IPS DF 4.7 (cell line): ENCODE results near the gene ZNF598.
"Not testable (repeated sequence)": the region's sequence is repeated elsewhere in the genome, so short reads cannot be mapped to it uniquely, and the experiment has no call there.

Experiments
- DNase-seq: peaks from one replicate; pipeline ENCODE4 v3.0.0-alpha.2; 2013; ENCODE audit warnings: low spot score; ENCODE audit errors: extremely low read depth

The ZNF598 gene

DNA sequence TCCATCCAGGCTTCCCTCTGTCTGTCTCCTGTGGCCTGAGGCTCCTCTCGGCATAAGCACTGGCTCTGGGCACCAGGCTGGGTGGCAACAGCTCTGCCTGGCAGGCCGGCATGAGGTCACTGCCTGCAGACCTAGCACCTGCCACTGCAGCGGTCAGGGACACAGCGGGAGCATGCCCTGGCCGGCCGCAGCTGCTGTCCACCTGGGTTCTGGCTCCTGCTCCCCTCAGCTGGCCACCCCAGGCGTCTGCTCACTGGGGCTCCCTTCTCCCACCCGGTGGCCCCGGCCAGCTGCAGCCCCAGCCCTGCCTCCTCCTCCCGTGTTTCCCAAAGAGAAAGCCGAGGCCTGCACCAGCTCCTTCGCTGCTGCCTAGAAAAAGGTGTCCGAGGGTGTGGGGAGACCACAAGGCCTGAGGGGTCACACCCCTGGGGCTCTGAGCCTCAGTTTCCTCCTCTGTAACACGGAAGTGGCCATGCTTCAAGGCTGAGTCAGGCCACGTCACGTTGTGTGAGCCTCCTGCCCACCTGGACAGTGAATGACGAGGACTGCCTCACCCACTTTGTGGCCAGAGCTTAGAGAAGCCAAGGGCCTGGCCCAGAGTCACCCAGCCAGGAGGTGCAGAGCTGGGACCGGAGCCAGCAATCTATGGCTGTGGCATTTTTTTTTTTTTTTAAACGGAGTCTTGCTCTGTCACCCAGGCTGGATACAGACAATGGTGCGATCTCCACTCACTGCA, 31.3 kb upstream of the ZNF598 start:
- no peak for DNase-seq

DNA sequence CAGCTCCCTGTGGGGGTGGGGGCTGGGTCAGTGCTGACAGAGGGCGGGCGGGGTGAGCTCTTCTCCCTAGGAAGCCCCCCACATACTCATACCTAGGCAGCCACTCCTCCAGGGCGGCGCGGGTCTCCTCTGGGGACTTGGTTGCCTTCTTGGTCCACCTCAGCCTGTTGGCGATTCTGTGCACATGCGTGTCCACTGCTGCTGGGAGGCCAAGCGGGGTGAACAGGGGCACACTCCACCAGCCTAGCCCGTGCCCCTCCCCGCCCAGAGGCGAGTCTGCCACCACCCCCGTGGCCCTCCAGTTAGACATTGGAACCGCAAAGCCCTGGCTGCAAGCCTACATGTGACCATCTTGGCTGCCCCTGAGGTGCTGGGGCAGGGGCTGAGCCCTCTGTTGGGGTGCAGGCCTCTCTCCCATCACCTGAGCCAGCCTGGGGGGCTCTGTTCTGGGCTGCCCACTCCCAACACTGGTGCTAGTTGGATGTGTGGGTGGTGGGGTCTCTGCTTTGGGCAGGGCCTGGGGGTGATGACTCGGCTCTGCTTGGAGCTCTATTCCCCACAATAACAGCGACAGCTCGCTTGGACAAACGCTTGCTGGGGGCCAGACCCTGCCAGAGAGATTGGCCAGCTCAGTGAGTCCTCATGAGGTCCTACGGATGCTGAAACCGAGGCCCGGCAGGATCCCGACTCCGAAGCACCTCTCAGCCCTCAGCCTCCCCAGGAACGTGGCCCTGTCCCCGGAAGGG, 30.6 kb upstream of the ZNF598 start:
- no peak for DNase-seq

DNA sequence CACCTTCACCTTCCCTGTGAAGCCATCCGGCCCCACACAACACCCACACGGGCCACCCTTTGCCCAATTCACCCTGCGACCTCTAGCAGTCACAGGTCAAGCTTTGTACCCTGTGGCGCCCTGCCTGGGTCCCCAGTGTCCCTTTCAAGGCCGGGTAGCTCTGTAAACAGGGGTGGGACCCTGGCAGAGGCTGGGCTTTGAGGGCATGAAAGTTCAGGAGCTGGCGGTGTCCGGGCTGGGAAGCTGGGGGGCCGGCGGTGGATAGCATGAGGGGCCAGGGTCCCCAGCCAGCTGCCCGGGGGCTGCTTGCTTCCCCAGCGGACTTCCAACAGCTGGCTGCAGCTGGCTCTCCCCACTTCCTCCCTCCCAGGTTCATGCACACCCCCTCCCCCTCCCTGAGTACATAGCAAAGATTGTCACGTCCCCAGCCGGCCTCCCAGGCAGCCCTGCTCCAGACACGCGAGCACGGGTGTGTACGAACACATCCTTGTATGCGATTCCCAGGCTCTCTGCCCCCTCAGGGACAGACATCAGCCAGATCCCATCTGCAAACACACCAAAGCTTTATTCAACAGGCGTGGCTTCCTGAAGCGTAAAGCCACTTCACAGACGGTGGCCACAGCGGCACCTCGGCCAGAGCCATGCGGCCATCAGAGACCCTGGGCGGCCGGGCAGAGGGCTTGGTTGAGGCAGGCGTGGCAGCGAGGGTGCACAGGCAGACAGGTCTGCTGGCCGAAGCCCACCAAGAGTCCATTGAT, 29.8 kb upstream of the ZNF598 start:
- DNase-seq: no peak

DNA sequence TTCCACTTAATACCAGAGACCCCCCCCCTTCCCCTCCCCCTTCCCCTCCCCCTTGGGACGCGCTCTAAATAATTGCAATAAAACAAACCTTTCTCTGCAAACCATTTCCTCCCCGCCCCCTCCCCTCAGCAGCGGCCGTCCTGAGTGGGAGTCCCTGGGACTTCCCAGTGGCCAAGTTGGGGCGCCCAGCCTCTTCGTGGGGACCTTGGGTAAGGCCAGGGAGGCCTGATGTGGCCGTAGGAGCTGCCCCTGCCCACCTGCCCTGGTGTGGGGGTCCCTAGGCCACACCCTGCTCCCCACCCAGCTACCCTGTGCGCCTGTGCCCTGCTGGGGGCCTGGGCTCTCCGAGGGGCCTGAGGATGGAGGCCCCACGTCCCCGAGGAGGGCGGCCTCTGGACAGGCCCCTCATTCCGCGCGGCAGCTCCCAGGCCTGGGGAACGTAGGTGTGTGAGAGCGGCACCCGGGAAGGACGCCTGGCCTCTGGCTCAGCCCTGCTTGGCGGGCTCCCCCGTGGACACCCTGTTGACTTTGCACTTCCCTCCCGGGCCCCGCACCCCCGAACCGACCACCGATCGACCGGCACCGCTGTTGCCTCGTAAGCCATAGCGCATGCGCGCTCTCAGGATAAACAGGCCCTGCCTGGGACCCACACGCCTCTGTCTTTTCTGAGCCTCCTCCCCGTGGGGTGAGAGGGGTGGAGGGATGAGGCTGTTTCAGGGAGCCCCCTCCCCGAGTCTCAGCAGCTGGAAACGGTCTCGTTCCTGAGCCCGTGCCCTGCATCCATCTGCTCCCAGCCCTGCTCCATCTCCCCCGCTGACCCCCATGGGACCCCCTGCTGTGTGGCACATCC, 29.0 kb upstream of the ZNF598 start:
- no peak for DNase-seq

DNA sequence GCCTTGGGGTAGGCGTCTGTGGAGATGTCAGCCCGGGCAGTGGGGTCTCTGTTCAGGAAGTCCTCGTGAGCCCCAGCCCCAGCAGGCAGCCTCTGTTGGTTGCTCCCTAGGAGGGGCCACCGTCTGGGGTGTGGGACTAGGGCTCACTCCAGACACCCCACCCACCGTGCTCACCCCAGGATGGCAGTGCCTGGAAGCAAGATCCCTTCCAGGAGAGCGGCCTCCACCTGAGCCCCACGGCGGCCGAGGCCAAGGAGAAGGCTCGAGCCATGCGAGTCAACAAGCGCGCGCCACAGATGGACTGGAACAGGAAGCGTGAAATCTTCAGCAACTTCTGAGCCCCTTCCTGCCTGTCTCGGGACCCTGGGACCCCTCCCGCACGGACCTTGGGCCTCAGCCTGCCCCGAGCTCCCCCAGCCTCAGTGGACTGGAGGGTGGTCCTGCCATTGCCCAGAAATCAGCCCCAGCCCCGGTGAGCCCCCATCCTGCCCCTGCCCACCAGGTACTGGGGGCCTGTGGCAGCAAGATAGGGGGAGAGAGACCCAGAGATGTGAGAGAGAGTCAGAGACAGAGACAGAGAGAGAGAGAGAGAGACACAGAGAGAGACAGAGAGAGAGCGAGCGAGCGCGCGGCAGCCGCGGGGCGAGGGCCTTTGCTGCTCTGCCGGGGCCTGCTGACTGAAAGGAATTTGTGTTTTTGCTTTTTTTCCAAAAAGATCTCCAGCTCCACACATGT, 28.2 kb upstream of the ZNF598 start:
- DNase-seq: no peak

DNA sequence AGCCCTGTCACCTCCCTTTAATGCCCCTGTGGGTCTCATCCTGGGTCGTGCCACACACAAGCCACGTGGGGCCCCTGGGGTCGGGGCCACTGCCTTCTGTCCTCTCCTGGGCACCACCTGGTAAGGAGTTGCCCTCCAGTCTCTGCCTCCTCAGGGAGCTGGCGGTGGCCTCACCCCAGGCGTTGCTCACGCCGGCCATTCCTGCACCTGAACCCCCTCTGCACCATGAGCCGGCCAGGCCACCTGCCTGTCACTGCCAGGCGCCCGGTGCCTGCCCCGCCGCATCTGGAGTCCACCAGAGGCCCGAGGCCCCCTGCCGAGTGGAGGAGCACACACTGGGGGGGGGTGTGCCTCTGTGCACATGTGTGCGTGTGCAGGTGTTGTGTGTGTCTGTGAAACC, 27.5 kb upstream of the ZNF598 start:
- no peak for DNase-seq

DNA sequence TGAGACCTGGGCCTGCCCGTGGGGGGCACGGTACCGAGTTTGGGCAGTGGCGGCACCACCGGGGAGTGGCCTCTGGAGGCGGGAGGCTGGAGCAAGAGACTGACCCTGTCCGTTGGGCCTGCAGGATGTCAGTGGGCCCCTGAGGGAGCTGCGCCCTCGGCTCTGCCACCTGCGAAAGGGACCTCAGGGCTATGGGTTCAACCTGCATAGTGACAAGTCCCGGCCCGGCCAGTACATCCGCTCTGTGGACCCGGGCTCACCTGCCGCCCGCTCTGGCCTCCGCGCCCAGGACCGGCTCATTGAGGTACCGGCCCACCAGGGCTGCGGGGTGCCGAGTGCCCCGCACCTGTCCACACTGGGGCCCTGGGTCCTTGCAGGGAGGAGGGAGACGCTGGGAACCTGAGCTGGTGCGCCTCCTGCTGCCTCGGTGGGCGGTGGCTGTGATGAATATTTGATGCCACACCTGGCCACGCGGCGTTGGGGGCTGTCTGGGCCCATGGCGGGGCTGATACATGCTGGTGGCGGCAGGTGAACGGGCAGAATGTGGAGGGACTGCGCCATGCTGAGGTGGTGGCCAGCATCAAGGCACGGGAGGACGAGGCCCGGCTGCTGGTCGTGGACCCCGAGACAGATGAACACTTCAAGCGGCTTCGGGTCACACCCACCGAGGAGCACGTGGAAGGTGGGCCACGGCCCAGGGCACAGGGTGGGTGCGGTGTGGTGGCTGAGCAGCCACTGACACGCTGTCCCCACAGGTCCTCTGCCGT, 26.8 kb upstream of the ZNF598 start:
- DNase-seq: no peak

DNA sequence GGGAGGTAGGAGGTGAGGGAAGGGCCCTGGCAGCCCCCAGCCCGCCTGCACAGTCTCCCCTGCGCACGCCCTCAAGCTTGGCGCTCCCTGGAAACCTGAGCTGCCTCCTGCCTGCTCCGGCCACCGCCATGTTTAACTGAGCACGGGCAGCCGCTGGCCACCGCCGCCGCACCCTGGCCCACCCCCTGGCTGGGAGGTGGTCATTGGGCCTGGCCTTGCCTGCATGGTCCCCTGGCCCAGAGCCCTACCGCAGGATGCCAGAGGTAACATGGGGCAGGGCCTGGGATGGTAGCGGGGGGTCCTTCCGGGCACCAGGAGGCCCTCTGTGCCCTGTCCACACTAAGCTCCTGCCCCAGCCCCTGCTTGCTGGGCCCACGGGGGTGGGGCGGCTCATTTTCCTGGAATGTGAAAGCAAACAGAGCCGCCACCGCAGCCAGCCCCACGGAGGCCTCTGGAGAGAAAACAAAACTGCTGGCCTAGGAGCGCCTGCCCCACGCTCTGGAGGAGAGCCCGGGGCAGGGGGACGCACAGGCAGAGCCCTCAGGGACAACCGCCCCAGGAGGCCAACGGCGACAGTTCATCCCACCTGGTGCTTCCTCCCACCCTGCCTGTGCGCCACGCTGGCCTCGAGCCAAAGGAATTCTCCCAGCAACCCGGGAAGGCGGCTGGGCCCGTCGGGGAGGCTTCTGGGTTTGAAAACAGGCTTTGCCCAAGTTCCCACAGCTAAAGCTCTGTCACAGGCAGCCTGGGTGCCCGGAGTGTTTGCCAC, 26.0 kb upstream of the ZNF598 start:
- DNase-seq: no peak

DNA sequence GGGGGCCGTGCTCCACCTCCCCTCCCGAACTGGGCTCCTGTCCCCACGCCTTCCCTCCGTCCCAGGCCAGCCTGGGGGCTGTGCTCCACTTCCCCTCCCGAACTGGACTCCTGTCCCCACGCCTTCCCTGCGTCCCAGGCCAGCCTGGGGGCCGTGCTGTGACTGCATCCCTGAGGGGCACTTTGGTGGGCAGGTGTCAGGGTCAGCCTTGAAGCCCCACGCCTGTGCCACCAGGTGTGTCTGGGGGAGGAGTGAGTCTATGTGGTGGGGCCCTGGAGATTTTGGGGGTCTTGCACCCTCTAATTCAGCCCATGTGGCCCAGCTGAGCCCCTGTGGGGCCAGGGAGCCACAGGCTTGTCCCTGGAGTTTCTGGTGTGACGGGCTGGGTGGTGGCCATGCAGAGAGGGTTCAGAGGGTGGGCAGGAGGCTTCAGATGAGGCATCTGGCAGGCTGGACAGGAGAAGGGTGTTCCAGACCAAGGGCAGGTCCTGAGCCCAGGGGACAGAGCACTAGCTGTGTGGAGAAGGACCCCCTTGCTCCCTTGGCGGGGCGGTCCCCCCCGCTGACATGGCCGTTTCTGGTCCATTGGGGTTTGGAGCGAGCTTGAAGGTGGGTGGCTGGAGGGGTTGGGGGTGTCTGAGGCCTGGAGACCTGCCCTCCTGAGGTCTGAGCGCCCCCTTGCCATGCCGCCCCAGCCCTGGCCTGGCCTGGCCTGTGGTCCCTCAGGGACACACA, 25.2 kb upstream of the ZNF598 start:
- no peak for DNase-seq

DNA sequence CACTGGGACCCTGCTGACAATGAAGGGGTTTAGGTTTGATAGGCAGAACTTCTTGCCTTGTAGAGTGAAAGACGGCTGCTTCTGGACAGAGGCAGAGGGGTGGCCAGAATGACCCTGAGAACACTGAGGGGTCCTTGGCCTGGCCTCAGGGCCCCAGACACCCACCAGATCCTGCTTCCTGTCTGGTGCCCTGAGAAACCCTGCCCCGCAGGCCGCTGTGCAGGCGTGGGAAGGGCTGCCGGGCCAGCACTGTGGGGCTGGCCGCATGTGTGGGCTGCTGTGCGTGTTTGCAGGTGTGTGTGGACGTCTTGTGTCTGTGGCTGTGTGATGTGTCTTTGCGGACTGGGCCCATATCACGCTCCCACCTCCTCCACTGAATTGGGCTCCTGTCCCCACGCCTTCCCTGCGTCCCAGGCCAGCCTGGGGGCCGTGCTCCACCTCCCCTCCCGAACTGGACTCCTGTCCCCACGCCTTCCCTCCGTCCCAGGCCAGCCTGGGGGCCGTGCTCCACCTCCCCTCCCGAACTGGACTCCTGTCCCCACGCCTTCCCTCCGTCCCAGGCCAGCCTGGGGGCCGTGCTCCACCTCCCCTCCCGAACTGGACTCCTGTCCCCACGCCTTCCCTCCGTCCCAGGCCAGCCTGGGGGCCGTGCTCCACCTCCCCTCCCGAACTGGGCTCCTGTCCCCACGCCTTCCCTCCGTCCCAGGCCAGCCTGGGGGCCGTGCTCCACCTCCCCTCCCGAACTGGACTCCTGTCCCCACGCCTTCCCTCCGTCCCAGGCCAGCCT, 24.5 kb upstream of the ZNF598 start:
- DNase-seq: not testable (repeated sequence)

DNA sequence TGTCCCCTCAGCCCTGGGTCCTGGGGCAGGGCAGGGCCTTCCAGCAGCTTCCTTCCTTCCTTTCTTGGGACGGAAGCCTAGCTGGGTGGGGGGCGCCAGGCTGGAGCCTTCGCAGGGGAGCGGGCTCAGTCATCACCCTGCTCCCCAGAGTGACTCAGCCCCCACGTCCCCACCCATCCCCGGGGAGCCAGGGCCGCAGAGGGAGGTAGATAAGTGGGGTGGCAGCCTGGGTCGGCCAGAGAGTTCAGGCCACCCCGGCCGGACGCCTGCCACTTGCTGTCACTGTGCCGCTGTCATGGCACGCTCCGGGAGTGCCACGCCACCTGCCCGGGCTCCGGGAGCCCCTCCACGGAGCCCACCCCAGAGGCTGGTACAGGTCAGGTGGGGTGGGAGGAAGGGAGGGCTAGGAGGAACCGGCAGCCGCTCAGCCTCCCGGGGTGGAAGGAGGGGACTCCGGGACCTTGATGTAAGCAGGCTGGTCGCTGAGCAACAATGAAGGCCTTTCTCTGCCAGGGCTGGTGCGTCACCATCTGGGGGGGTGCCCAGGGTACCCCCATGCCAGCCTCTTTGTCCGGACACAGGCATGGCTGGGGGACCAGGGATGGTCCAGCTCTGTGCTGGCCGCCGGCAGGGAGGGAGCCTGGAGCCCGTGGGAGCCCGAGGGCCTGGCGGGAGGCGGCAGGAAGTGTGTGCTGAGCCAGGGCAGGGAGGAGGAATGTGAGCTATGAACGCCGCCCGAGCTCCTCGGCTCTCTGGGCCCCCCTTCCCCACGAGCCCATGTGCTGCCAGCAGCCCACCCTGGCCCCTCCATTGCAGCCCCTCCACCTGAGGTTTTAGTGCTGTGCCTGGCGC, 23.7 kb upstream of the ZNF598 start:
- no peak for DNase-seq

DNA sequence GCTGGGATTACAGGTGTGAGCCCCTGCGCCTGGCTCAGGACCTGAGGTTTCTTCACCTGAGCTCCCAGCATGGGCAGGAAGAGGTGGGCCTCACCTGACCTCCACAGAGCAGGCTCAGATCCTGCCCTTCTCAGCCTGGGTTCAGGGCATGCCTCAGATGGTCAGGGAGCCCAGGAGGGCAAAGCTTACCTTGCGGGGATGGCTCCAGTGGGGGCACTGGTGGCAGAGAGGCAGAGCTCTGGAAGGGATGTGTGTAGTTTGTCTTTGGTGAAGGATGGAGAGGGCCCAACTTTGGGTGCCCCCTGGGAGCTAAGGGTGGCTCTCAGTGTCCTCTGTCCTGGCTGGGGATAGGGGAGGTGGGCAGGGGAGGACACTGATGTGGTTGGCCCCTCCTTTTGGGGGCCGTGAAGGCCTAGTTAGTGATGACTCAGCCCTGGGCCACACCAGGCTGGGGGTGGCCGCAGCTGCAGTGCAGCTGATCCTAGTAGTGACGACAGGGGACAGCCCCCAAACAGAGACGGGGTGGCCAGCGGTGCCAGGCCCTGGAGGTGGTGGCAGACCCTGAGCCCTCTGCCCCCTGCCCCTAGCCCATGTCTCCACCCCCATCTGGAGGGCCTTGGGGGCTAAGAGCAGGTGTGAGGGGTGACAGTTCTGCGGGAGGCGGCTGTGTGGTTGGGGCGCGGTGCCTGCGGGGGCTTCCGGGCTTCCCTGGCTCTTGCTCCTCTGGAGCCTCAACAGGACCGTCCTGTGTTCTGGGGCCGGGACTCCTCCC, 22.9 kb upstream of the ZNF598 start:
- DNase-seq: no peak

DNA sequence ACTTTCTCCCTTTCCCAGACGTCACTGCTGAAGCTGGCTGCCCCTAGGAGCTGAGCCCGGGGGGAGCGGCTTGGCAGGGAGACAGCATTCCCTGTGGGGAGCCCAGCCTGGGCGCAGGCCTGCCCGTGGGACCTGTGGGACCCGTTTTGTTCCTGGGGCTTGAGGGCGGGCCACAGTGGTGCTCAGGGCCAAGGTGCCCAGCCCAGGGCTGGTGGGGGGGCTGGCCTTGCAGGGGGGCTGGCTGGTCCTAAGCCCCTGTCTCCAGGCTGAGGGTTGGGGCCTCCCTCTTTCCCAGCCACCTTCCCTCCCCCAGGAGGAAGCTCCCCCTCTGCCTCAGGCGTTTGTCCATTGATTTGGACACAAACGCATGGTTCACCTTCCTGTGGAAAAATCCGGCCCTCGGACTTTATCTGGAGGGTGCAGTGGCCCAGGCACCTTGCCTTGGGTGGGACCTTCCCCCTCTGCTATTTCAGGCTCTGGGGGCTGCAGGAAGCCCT, 21.5 kb upstream of the ZNF598 start:
- no peak for DNase-seq

DNA sequence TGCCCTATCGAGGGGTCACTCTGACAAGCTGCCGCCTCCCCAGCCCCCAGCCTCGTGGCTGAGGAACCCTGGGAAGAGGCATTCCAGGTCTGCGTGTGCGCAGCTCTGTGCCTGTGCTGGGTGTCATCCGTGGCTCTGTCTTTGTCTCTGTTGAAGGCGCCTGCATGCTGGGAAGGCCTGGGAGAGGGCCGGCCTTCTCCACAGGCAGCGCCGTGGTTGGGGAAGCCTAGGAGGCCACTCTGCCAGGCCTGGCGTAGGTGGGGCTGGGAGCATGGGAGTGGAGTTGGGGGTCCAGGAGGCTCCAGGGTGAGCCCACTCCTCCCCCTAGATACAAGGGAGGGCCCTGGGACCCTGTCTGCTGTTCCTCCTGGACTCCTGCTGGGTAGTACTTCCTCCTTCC, 20.4 kb upstream of the ZNF598 start:
- DNase-seq: no peak

DNA sequence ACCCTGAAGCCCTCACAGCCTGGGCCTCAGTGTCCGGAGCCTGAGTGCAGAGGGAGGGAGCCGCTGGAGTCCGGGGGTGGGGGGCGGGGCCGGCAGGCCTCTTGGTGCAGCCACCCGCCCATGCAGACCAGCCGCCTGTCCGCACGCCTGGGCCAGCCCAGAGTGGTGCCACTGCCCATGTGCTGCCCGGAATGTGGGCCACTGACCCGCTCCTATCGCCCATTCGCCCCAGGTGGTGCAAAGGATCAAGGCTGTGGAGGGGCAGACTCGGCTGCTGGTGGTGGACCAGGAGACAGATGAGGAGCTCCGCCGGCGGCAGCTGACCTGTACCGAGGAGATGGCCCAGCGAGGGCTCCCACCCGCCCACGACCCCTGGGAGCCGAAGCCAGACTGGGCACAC, 19.7 kb upstream of the ZNF598 start:
- no peak for DNase-seq
